WTC11 (cell line): Measurements from ENCODE around the gene SLC15A4. TPM values are rescaled to one million over a fixed set of nuclear protein-coding genes. Genes with fewer than 3 reads are reported as not detected.

Experiments
- ATAC-seq: fragments of 200-7000 bp; cut with Tn5 transposase; 2 replicates; pipeline ENCODE4 v1.10.0; 2021; ENCODE audit warnings: mild to moderate bottlenecking, moderate library complexity
- CTCF ChIA-PET: fragments of 300-600 bp; sonication (Branson Sonifier 250); formaldehyde crosslinking; loops from one replicate; lab custom pipeline; 2021; ENCODE audit warnings: antibody characterized with exemption; lab: Charles Lee
- POLR2A ChIA-PET: fragments of 350-600 bp; sonication (Branson Sonifier 250); formaldehyde crosslinking; loops from one replicate; lab custom pipeline; 2021; ENCODE audit warnings: antibody characterized with exemption; lab: Charles Lee
- DNase-seq: peaks from one replicate; pipeline ENCODE4 v3.0.0; 2021; ENCODE audit warnings: low spot score
- H3K27ac Mint-ChIP-seq: 2 replicates; pipeline ENCODE4 v1.8.0; 2021; ENCODE audit warnings: mixed read lengths
- H3K27me3 Mint-ChIP-seq: 2 replicates; pipeline ENCODE4 v1.8.0; 2021; ENCODE audit warnings: low read depth, mild to moderate bottlenecking, moderate library complexity, mixed read lengths
- H3K36me3 Mint-ChIP-seq: 2 replicates; pipeline ENCODE4 v1.8.0; 2021; ENCODE audit warnings: mixed read lengths
- H3K4me1 Mint-ChIP-seq: 2 replicates; pipeline ENCODE4 v1.8.0; 2022; ENCODE audit warnings: mixed read lengths
- H3K4me3 Mint-ChIP-seq: 2 replicates; pipeline ENCODE4 v1.8.0; 2021; ENCODE audit warnings: mild to moderate bottlenecking, moderate library complexity, mixed read lengths
- H3K9me3 Mint-ChIP-seq: 2 replicates; pipeline ENCODE4 v1.8.0; 2021; ENCODE audit warnings: mixed read lengths
- ATF6 ChIP-seq: sonication (generic); formaldehyde crosslinking; IDR thresholded peaks from 2 replicates; pipeline ENCODE4 v1.8.1; 2023; ENCODE audit warnings: mild to moderate bottlenecking, missing genetic modification reagents
- CREM ChIP-seq: sonication (generic); formaldehyde crosslinking; IDR thresholded peaks from 2 replicates; pipeline ENCODE4 v1.8.1; 2022; ENCODE audit warnings: mild to moderate bottlenecking, missing genetic modification reagents, moderate library complexity
- ELF4 ChIP-seq: sonication (generic); formaldehyde crosslinking; IDR thresholded peaks from 2 replicates; pipeline ENCODE4 v1.8.1; 2022; ENCODE audit warnings: low read depth, mild to moderate bottlenecking, moderate library complexity, missing genetic modification reagents
- FOXJ3 ChIP-seq: sonication (generic); formaldehyde crosslinking; IDR thresholded peaks from 2 replicates; pipeline ENCODE4 v1.9.0; 2021; ENCODE audit warnings: missing genetic modification reagents, mild to moderate bottlenecking, borderline replicate concordance
- GTF2I ChIP-seq: fragments of 250-450 bp; sonication (Bioruptor Pico); conservative IDR thresholded peaks from 2 replicates; pipeline ENCODE4 v1.4.0; 2021; ENCODE audit warnings: mild to moderate bottlenecking
- HMGXB4 ChIP-seq: sonication (generic); formaldehyde crosslinking; IDR thresholded peaks from 2 replicates; pipeline ENCODE4 v1.8.1; 2023; ENCODE audit warnings: mild to moderate bottlenecking, moderate library complexity, missing genetic modification reagents
- MYBL2 ChIP-seq: sonication (generic); formaldehyde crosslinking; IDR thresholded peaks from 2 replicates; pipeline ENCODE4 v1.8.1; 2023; ENCODE audit warnings: mild to moderate bottlenecking, moderate library complexity, missing genetic modification reagents
- NFE2L1 ChIP-seq: sonication (generic); formaldehyde crosslinking; IDR thresholded peaks from 2 replicates; pipeline ENCODE4 v1.8.1; 2023; ENCODE audit warnings: missing genetic modification reagents
- NR1H2 ChIP-seq: sonication (generic); formaldehyde crosslinking; IDR thresholded peaks from 2 replicates; pipeline ENCODE4 v1.9.0; 2021; ENCODE audit warnings: mild to moderate bottlenecking, moderate library complexity, missing genetic modification reagents
- PRDM15 ChIP-seq: sonication (generic); formaldehyde crosslinking; IDR thresholded peaks from 2 replicates; pipeline ENCODE4 v1.8.0; 2022; ENCODE audit warnings: missing genetic modification reagents
- TCF7 ChIP-seq: sonication (generic); formaldehyde crosslinking; IDR thresholded peaks from 2 replicates; pipeline ENCODE4 v1.8.0; 2022; ENCODE audit warnings: mild to moderate bottlenecking, low read depth, missing genetic modification reagents, moderate library complexity
- TEAD1 ChIP-seq: sonication (generic); formaldehyde crosslinking; IDR thresholded peaks from 2 replicates; pipeline ENCODE4 v1.8.0; 2022; ENCODE audit warnings: mild to moderate bottlenecking, missing genetic modification reagents
- USF2 ChIP-seq: sonication (generic); formaldehyde crosslinking; IDR thresholded peaks from 2 replicates; pipeline ENCODE4 v1.8.1; 2023; ENCODE audit warnings: mild to moderate bottlenecking, missing genetic modification reagents, moderate library complexity
- ZNF219 ChIP-seq: sonication (generic); formaldehyde crosslinking; IDR thresholded peaks from 2 replicates; pipeline ENCODE4 v1.8.0; 2023; ENCODE audit warnings: missing genetic modification reagents, mild to moderate bottlenecking, borderline replicate concordance
- ZNF281 ChIP-seq: sonication (generic); formaldehyde crosslinking; IDR thresholded peaks from 2 replicates; pipeline ENCODE4 v1.8.0; 2023; ENCODE audit warnings: mild to moderate bottlenecking, missing genetic modification reagents
- ZNF425 ChIP-seq: fragments of 250-450 bp; sonication (Bioruptor Pico); conservative IDR thresholded peaks from 2 replicates; pipeline ENCODE4 v1.9.0; 2021; ENCODE audit warnings: mild to moderate bottlenecking
- total RNA-seq: library from RNA; stranded (reverse); gene quantifications from 3 replicates; pipeline ENCODE4 v1.2.3, GENCODE V29; 2021

Gene SLC15A4
- total RNA-seq, 1 experiment from 2014 or later: 6.4 TPM

GRCh38 chr12:128820253-128820652 is 3.5 kb downstream of the SLC15A4 start (continued):
- TF ChIP-seq PRDM15 (CRISPR knock-in tag): no peak

- POLR2A ChIA-PET: interaction anchor here (0.6 kb wide), 1 partner anchor 807 kb away, joined by 3 read pairs; no protein-coding TSS in a partner anchor
- CTCF ChIA-PET: interaction anchor here (0.6 kb wide), 1 partner anchor 139 kb away, joined by 3 read pairs; no protein-coding TSS in a partner anchor
- ATAC-seq: no peak
- H3K9me3 Mint-ChIP-seq: peaks cover 45% of the 10 kb centered on the region
- H3K4me3 Mint-ChIP-seq: no peak overlapping the region
- peaks cover 7% of the 10 kb centered on the region for H3K27me3 Mint-ChIP-seq
- TF ChIP-seq FOXJ3 (no peak), TCF7 (CRISPR knock-in tag) (no peak), CREM (no peak), NFE2L1 (CRISPR knock-in tag) (no peak), ZNF281 (CRISPR knock-in tag) (no peak), NR1H2 (CRISPR knock-in tag) (no peak), ZNF219 (CRISPR knock-in tag) (no peak), MYBL2 (no peak), GTF2I (CRISPR knock-in tag) (no peak), HMGXB4 (CRISPR knock-in tag) (no peak), ELF4 (CRISPR knock-in tag) (no peak), ZNF425 (CRISPR knock-in tag) (no peak), USF2 (no peak), ATF6 (CRISPR knock-in tag) (no peak), TEAD1 (CRISPR knock-in tag) (no peak)
- peaks cover 18% of the 10 kb centered on the region for H3K4me1 Mint-ChIP-seq
- no peak for DNase-seq
- H3K36me3 Mint-ChIP-seq: peaks cover 48% of the 10 kb centered on the region
- no peak overlapping the region for H3K27ac Mint-ChIP-seq
These were observed 4.2 kb downstream of the SLC15A4 start for GRCh38 chr12:128819293-128820144.
